Breast epithelium (tissue), 3 donors: Measurements from ENCODE around the gene OBSCN.

Source experiments
- CTCF ChIP-seq, 3 donors: fragments of 450-650 bp; IDR thresholded peaks; one replicate each; pipeline ENCODE4 v1.5.1; 2016 to 2017; ENCODE audit warnings: antibody characterized with exemption in 3 of 3, mild to moderate bottlenecking in 3 of 3, moderate library complexity in 3 of 3
- POLR2A ChIP-seq: fragments of 450-650 bp; IDR thresholded peaks from one replicate; pipeline ENCODE4 v1.6.1; 2016; ENCODE audit warnings: antibody characterized with exemption, mild to moderate bottlenecking, moderate library complexity

GRCh38 chr1:228358764-228359612 lies 151.1 kb downstream of the OBSCN start:
- TF ChIP-seq POLR2A (no peak), CTCF (IDR thresholded peaks at IDR 0.05) (no peak)
